ENCODE measurements around the gene INTS1. TPM values are rescaled to one million over a fixed set of nuclear protein-coding genes. Genes with fewer than 3 reads are reported as not detected.

INTS1 gene
- total and polyA plus RNA-seq, 2 of the 4 experiments (the other 2 are of a cell fraction) = 9.3 to 40.1 TPM

GRCh38 chr7:1478480-1478879 lies 25.7 kb downstream of the INTS1 start:
- Histone ChIP-seq H2AK9ac (replicated peaks; ENCODE audit: low read depth, low read length, poor library complexity) (no peak overlapping the region), H3K27me3 (ENCODE audit: control insufficient read depth, insufficient read depth, low read length) (no peaks in the 10 kb centered on the region), H2BK120ac (ENCODE audit: low read depth, low read length) (no peak overlapping the region), H3K4me2 (ENCODE audit: low read depth, low read length) (no peak overlapping the region), H3K4me1 (ENCODE audit: control insufficient read depth, insufficient read depth, low read length) (no peaks in the 10 kb centered on the region), H3K18ac (ENCODE audit: low read depth, low read length) (no peak overlapping the region), H2AFZ (replicated peaks; ENCODE audit: low read length, poor library complexity) (no peak overlapping the region), H2AK5ac (ENCODE audit: low read depth, low read length) (no peak overlapping the region), H3K79me1 (ENCODE audit: low read depth in 1 of 2, low read length in 2 of 2) (no peaks in the 10 kb centered on the region), H2BK5ac (ENCODE audit: low read depth, low read length, poor library complexity, severe bottlenecking) (no peak overlapping the region), H2BK15ac (ENCODE audit: low read depth, low read length) (no peak overlapping the region), H2BK20ac (ENCODE audit: low read depth, low read length) (no peak overlapping the region), H4K5ac (ENCODE audit: low read depth, low read length) (no peak overlapping the region), H4K8ac (ENCODE audit: low read depth in 2 of 2, low read length in 2 of 2) (no peak overlapping the region), H3K23ac (ENCODE audit: low read depth, low read length) (no peak overlapping the region), H4K20me1 (ENCODE audit: insufficient read depth, low read length) (peaks cover 3% of the 10 kb centered on the region; the same call in 1 of the 2 replicates), H3K56ac (ENCODE audit: extremely low read depth, insufficient read depth, low read length) (no peak overlapping the region), H3K14ac (replicated peaks; ENCODE audit: low read depth, low read length) (no peak overlapping the region), H3K36me3 (ENCODE audit: control insufficient read depth, insufficient read depth, low read length) (peaks cover 71% of the 10 kb centered on the region), H4K91ac (ENCODE audit: insufficient read depth, low read depth, low read length) (no peak overlapping the region), H3K9me1 (ENCODE audit: insufficient read depth, low read length) (no peaks in the 10 kb centered on the region), H3K4me3 (ENCODE audit: insufficient read depth, low read depth, low read length) (no peak overlapping the region), H3K9me3 (ENCODE audit: control insufficient read depth, insufficient read depth, low read length) (no peaks in the 10 kb centered on the region), H3K27ac (ENCODE audit: insufficient read depth, low read length) (no peak overlapping the region), H3K9ac (ENCODE audit: low read depth, low read length) (no peak overlapping the region), H3K4ac (ENCODE audit: low read depth, low read length) (no peak overlapping the region)
- ChIA-PET CTCF (no interaction called here), POLR2A (ENCODE audit: unreplicated experiment) (no interaction called here)
- no peak for TF ChIP-seq RCOR1 (IDR thresholded peaks at IDR 0.05; ENCODE audit: insufficient replicate concordance, low read length)
- TF ChIP-seq USF2 (IDR thresholded peaks at IDR 0.05; ENCODE audit: low read depth, low read length) = no peak
- intact Hi-C loops (cut with micrococcal nuclease) (no loop called here), in situ Hi-C loops (cut with MboI; ENCODE audit: low sequenced_read_pairs) (no loop called here), dilution Hi-C loops (cut with HindIII; ENCODE audit: low sequenced_read_pairs, unreplicated experiment) (no loop called here)
- ATAC-seq (ENCODE audit: low read depth) (no peak), DNase-seq (no peak)
- WGBS, 2 experiments (ENCODE audit: extremely low coverage in 2 of 2, insufficient read length in 1 of 2) = 93% methylated on average over 10 of the region's 19 CpGs; no CpG with 5 or more reads in 1 of the 2 experiments
- no TSS peak for BruUV-seq (replicated peaks)

All from IMR-90 (cell line).